Endothelial cell of umbilical vein (primary cell): Measurements from ENCODE around the gene COL16A1. TPM values are rescaled to one million over a fixed set of nuclear protein-coding genes. Genes with fewer than 3 reads are reported as not detected.

Experiments used
- BruUV-seq: library from RNA; stranded (reverse); fragments of 400-500 nt; replicated peaks from 2 replicates; lab custom pipeline; 2021; lab: Mats Ljungman, UMichigan
- CTCF ChIA-PET: fragments of 300-600, 350-600 bp; sonication (Branson Sonifier 250); formaldehyde crosslinking; loops from one replicate; lab custom pipeline; 2021; ENCODE audit warnings: antibody characterized with exemption, inconsistent platforms; lab: Charles Lee
- POLR2A ChIA-PET: fragments of 300-600, 350-600 bp; sonication (Branson Sonifier 250); formaldehyde crosslinking; loops from one replicate; lab custom pipeline; 2021; ENCODE audit warnings: antibody characterized with exemption, inconsistent platforms; lab: Charles Lee
- DNase-seq: peaks from one replicate; pipeline ENCODE4 v3.0.0-alpha.2; 2011; ENCODE audit warnings: low read depth, low spot score
- FAIRE-seq: peaks from 2 replicates; lab custom pipeline; 2011; peaks lifted over from hg19 to GRCh38; lab: Jason Lieb, UNC
- H2AFZ ChIP-seq: 2 replicates; pipeline ENCODE4 v1.6.0; 2012; ENCODE audit warnings: low read depth, low read length, control low read depth, inconsistent platforms
- H3K27ac ChIP-seq: 2 replicates; pipeline ENCODE4 v1.5.1; 2011; ENCODE audit warnings: low read depth, mild to moderate bottlenecking, control low read depth, low read length, moderate library complexity; ENCODE audit not compliant: insufficient read depth
- H3K27me3 ChIP-seq, 2 experiments: 2 replicates each; pipeline versions ENCODE4 v1.6.0 to v1.6.1; 2011; ENCODE audit warnings: low read length in 2 of 2, mixed read lengths in 1 of 2; ENCODE audit not compliant: control insufficient read depth in 2 of 2, insufficient read depth in 2 of 2
- H3K36me3 ChIP-seq, 2 experiments: 2 replicates in 1 of 2; 3 replicates in 1 of 2; pipeline ENCODE4 v1.5.1; 2011; ENCODE audit warnings: low read length in 2 of 2, mild to moderate bottlenecking in 1 of 2, moderate library complexity in 1 of 2; ENCODE audit not compliant: control insufficient read depth in 2 of 2, insufficient read depth in 2 of 2; ENCODE audit errors: extremely low read depth in 1 of 2
- H3K4me1 ChIP-seq: 3 replicates; pipeline ENCODE4 v1.5.1; 2011; ENCODE audit warnings: mild to moderate bottlenecking, low read length; ENCODE audit not compliant: control insufficient read depth, insufficient read depth; ENCODE audit errors: extremely low read depth
- H3K4me2 ChIP-seq: 2 replicates; pipeline ENCODE4 v1.6.1; 2011; ENCODE audit warnings: low read length, control low read depth, mixed read lengths; ENCODE audit not compliant: insufficient read depth
- H3K4me3 ChIP-seq, 3 experiments: fragments of 200-600 bp in 1 of 3; sonication (generic), shearing (Covaris generic) in 1 of 3; replicated peaks in 1 of 3; 2 replicates each; pipeline ENCODE4 v1.5.1; 2011 to 2016; ENCODE audit warnings: control low read depth in 3 of 3, low read length in 3 of 3, mild to moderate bottlenecking in 2 of 3, inconsistent platforms in 1 of 3, low read depth in 1 of 3, moderate library complexity in 1 of 3; ENCODE audit not compliant: insufficient read depth in 1 of 3
- H3K79me2 ChIP-seq: 2 replicates; pipeline ENCODE4 v1.6.0; 2012; ENCODE audit warnings: low read length, inconsistent platforms; ENCODE audit not compliant: control insufficient read depth, insufficient read depth
- H3K9ac ChIP-seq: replicated peaks from 2 replicates; pipeline ENCODE3; 2011; ENCODE audit warnings: low read length, control low read depth; ENCODE audit not compliant: insufficient read depth; ENCODE audit errors: extremely low read depth
- H3K9me1 ChIP-seq: replicated peaks from 3 replicates; pipeline ENCODE4 v1.6.0; 2011; ENCODE audit warnings: mild to moderate bottlenecking, low read length; ENCODE audit not compliant: control insufficient read depth, insufficient read depth; ENCODE audit errors: extremely low read depth
- H3K9me3 ChIP-seq: replicated peaks from 2 replicates; pipeline ENCODE4 v1.5.1; 2012; ENCODE audit warnings: low read length, inconsistent platforms; ENCODE audit not compliant: control insufficient read depth, insufficient read depth
- H4K20me1 ChIP-seq: replicated peaks from 2 replicates; pipeline ENCODE3; 2011; ENCODE audit warnings: mild to moderate bottlenecking, low read length; ENCODE audit not compliant: control insufficient read depth, insufficient read depth; ENCODE audit errors: extremely low read depth
- CTCF ChIP-seq, 2 donors: IDR thresholded peaks; 1 replicate in 1 of 2; 2 replicates in 1 of 2; pipeline ENCODE4 v1.5.1; 2011; ENCODE audit warnings: low read length in 2 of 2, mild to moderate bottlenecking in 2 of 2, moderate library complexity in 2 of 2, control low read depth in 1 of 2, inconsistent platforms in 1 of 2, low read depth in 1 of 2; ENCODE audit not compliant: insufficient read depth in 1 of 2; ENCODE audit errors: extremely low read depth in 1 of 2
- EZH2 ChIP-seq: IDR thresholded peaks from 2 replicates; pipeline ENCODE4 v1.6.1; 2012; ENCODE audit warnings: borderline replicate concordance, low read depth, mild to moderate bottlenecking, moderate library complexity, low read length, inconsistent platforms; ENCODE audit not compliant: severe bottlenecking
- FOS ChIP-seq: IDR thresholded peaks from 2 replicates; pipeline ENCODE4 v1.6.1; 2011; ENCODE audit warnings: mild to moderate bottlenecking, low read length, moderate library complexity, borderline replicate concordance; ENCODE audit not compliant: insufficient read depth
- GATA2 ChIP-seq: IDR thresholded peaks from 2 replicates; pipeline ENCODE4 v1.7.0; 2011; ENCODE audit warnings: low read depth, mild to moderate bottlenecking, moderate library complexity, mixed read lengths, low read length; ENCODE audit not compliant: insufficient read length, insufficient read depth
- JUN ChIP-seq: IDR thresholded peaks from 2 replicates; pipeline ENCODE4 v1.6.1; 2011; ENCODE audit warnings: borderline replicate concordance, low read depth; ENCODE audit not compliant: insufficient read length, insufficient read depth
- MAX ChIP-seq: IDR thresholded peaks from 2 replicates; pipeline ENCODE4 v1.6.1; 2011; ENCODE audit not compliant: insufficient read depth, insufficient read length
- MYC ChIP-seq: IDR thresholded peaks from one replicate; pipeline ENCODE4 v1.6.1; 2011; ENCODE audit warnings: mild to moderate bottlenecking, low read depth, low read length
- POLR2A ChIP-seq: IDR thresholded peaks from 2 replicates; pipeline ENCODE4 v1.6.1; 2012; ENCODE audit warnings: low read depth, mild to moderate bottlenecking, control low read depth, low read length
- POLR2AphosphoS5 ChIP-seq: IDR thresholded peaks from 2 replicates; pipeline ENCODE4 v1.6.1; 2012; ENCODE audit warnings: low read depth, mild to moderate bottlenecking, control low read depth, low read length, moderate library complexity; ENCODE audit not compliant: insufficient read depth
- dilution Hi-C: fragments of 300-500 bp; cut with MboI; formaldehyde crosslinking; loops from one replicate; pipeline ENCODE4 v1.15.0; 2019; ENCODE audit warnings: low sequenced_read_pairs; ENCODE audit not compliant: extremely low pct_ligation_motif_present
- intact Hi-C: fragments of 100-400 bp; cut with micrococcal nuclease; formaldehyde crosslinking; loops from one replicate; pipeline ENCODE4 v1.10.0; 2022
- polyA plus RNA-seq, 4 experiments: library from polyadenylated mRNA; depleted of rRNA in 3 of 4; stranded (reverse) in 3 of 4; unstranded in 1 of 4; fragments of >200 nt; gene quantifications; 2 replicates each; pipeline versions ENCODE4 v1.2.1 to v1.2.3, GENCODE V29; 2011 to 2012; ENCODE audit warnings: missing spikeins in 1 of 4
- total RNA-seq: library from RNA; stranded (reverse); gene quantifications from 2 replicates; pipeline ENCODE4 v1.2.3, GENCODE V29; 2021

Gene COL16A1
- total and polyA plus RNA-seq, 2 donors (not counting 3 experiments of a cell fraction or from before 2014, with no cell fraction given) = 0.68 to 1.2 TPM

- dilution Hi-C loops = no loop called here
- no TSS peak for BruUV-seq
- H3K4me1 ChIP-seq = peaks cover 22% of the 10 kb centered on the region
- H3K79me2 ChIP-seq = peaks cover 66% of the 10 kb centered on the region
- no peaks in the 10 kb centered on the region for H3K9me3 ChIP-seq
- ChIA-PET CTCF (interaction anchor here (0.5 to 2.1 kb wide), 6 partner anchors 15 to 301 kb away, joined by 3 to 8 read pairs (median 4); no protein-coding TSS in a partner anchor), POLR2A (no interaction called here)
- H4K20me1 ChIP-seq = no peaks in the 10 kb centered on the region
- DNase-seq = no peak
- no peaks in the 10 kb centered on the region for H3K36me3 ChIP-seq
- no peak for TF ChIP-seq JUN
- no peak for TF ChIP-seq MYC
- TF ChIP-seq MAX = no peak
- no peak for TF ChIP-seq POLR2AphosphoS5
- TF ChIP-seq GATA2 = no peak
- TF ChIP-seq POLR2A = no peak
- TF ChIP-seq EZH2 = no peak
- no peak for TF ChIP-seq CTCF (IDR thresholded peaks at IDR 0.05; ENCODE audit: extremely low read depth in 1 of 2, insufficient read depth in 1 of 2, low read depth in 1 of 2, low read length in 2 of 2)
- TF ChIP-seq FOS = no peak
- no peak overlapping the region for H3K4me2 ChIP-seq
- no peaks in the 10 kb centered on the region for H3K27me3 ChIP-seq
- intact Hi-C loops = loop anchor here (10.0 kb wide), 1 partner anchor 294 kb away; the partner anchor contains the start of gene PTP4A2
- no peak overlapping the region for H3K9ac ChIP-seq
- H3K27ac ChIP-seq = no peak overlapping the region
- FAIRE-seq = peak; percentile 28
- no peak overlapping the region for H3K4me3 ChIP-seq
- H2AFZ ChIP-seq = no peak overlapping the region
- no peaks in the 10 kb centered on the region for H3K9me1 ChIP-seq
Measured at GRCh38 chr1:31640964-31641363, 62.9 kb downstream of the COL16A1 start.
